ENCODE measurements around the gene WEE2.
"Not testable (repeated sequence)": the region's sequence is repeated elsewhere in the genome, so short reads cannot be mapped to it uniquely, and the experiment has no call there.

WEE2 gene

GRCh38 chr7:141679014-141679413, 29.1 kb upstream of the WEE2 start:
- H3K27ac Mint-ChIP-seq = no peak overlapping the region
- ATAC-seq = peak; percentile 74
- H3K9me3 Mint-ChIP-seq = no peaks in the 10 kb centered on the region
- DNase-seq = no peak
- H3K36me3 Mint-ChIP-seq (ENCODE audit: low read depth) = peaks cover 24% of the 10 kb centered on the region
- H3K4me1 Mint-ChIP-seq = peaks cover 25% of the 10 kb centered on the region
- H3K4me3 Mint-ChIP-seq = no peak overlapping the region
- no peaks in the 10 kb centered on the region for H3K27me3 Mint-ChIP-seq

- H3K4me3 Mint-ChIP-seq = no peak overlapping the region
- ATAC-seq = no peak
- H3K36me3 Mint-ChIP-seq (ENCODE audit: low read depth) = peaks cover 26% of the 10 kb centered on the region
- no peaks in the 10 kb centered on the region for H3K9me3 Mint-ChIP-seq
- no peaks in the 10 kb centered on the region for H3K27me3 Mint-ChIP-seq
- H3K27ac Mint-ChIP-seq = no peak overlapping the region
- DNase-seq = no peak
- H3K4me1 Mint-ChIP-seq = no peaks in the 10 kb centered on the region
Observed at GRCh38 chr7:141685285-141686023, 22.7 kb upstream of the WEE2 start.

- Mint-ChIP-seq H3K27me3 (no peaks in the 10 kb centered on the region), H3K4me3 (no peak overlapping the region), H3K4me1 (no peaks in the 10 kb centered on the region), H3K27ac (no peak overlapping the region), H3K9me3 (no peaks in the 10 kb centered on the region), H3K36me3 (ENCODE audit: low read depth) (peaks cover 20% of the 10 kb centered on the region)
- DNase-seq (no peak), ATAC-seq (no peak)
Observed at GRCh38 chr7:141686074-141686473, 22.1 kb upstream of the WEE2 start.

GRCh38 chr7:141686670-141687069, 21.5 kb upstream of the WEE2 start:
- Mint-ChIP-seq H3K27me3 (no peaks in the 10 kb centered on the region), H3K4me1 (no peaks in the 10 kb centered on the region), H3K36me3 (ENCODE audit: low read depth) (peaks cover 18% of the 10 kb centered on the region), H3K9me3 (no peaks in the 10 kb centered on the region), H3K27ac (no peak overlapping the region), H3K4me3 (no peak overlapping the region)
- ATAC-seq (no peak), DNase-seq (no peak)

GRCh38 chr7:141688043-141688442, 20.1 kb upstream of the WEE2 start:
- Mint-ChIP-seq H3K4me3 (no peak overlapping the region), H3K36me3 (ENCODE audit: low read depth) (peaks cover 15% of the 10 kb centered on the region), H3K9me3 (no peaks in the 10 kb centered on the region), H3K27me3 (no peaks in the 10 kb centered on the region), H3K4me1 (no peaks in the 10 kb centered on the region), H3K27ac (no peak overlapping the region)
- DNase-seq (no peak), ATAC-seq (no peak)

- not testable (repeated sequence) for H3K27me3 Mint-ChIP-seq, H3K27ac Mint-ChIP-seq, ATAC-seq, H3K9me3 Mint-ChIP-seq, H3K4me3 Mint-ChIP-seq, H3K4me1 Mint-ChIP-seq, DNase-seq
- peaks cover 13% of the 10 kb centered on the region for H3K36me3 Mint-ChIP-seq (ENCODE audit: low read depth)
Observed at GRCh38 chr7:141689072-141689825, 18.9 kb upstream of the WEE2 start.

- H3K4me1 Mint-ChIP-seq = peaks cover 13% of the 10 kb centered on the region
- no peak for ATAC-seq
- H3K36me3 Mint-ChIP-seq (ENCODE audit: low read depth) = no peaks in the 10 kb centered on the region
- no peak for DNase-seq
- H3K4me3 Mint-ChIP-seq = no peak overlapping the region
- H3K9me3 Mint-ChIP-seq = no peaks in the 10 kb centered on the region
- H3K27ac Mint-ChIP-seq = no peak overlapping the region
- H3K27me3 Mint-ChIP-seq = no peaks in the 10 kb centered on the region
Observed at GRCh38 chr7:141691540-141691939, 16.6 kb upstream of the WEE2 start.

- ATAC-seq = no peak
- peaks cover 17% of the 10 kb centered on the region for H3K4me1 Mint-ChIP-seq
Observed at GRCh38 chr7:141691961-141692360, 16.2 kb upstream of the WEE2 start.

GRCh38 chr7:141693082-141693481, 15.1 kb upstream of the WEE2 start:
- Mint-ChIP-seq H3K9me3 (no peaks in the 10 kb centered on the region), H3K4me1 (peaks cover 28% of the 10 kb centered on the region), H3K27ac (no peak overlapping the region), H3K36me3 (ENCODE audit: low read depth) (no peaks in the 10 kb centered on the region), H3K4me3 (no peak overlapping the region), H3K27me3 (no peaks in the 10 kb centered on the region)
- no peak for DNase-seq
- no peak for ATAC-seq

More at GRCh38 chr7:141691961-141692360, 16.2 kb upstream of the WEE2 start:
- no peaks in the 10 kb centered on the region for H3K9me3 Mint-ChIP-seq
- H3K27ac Mint-ChIP-seq = no peak overlapping the region
- H3K4me3 Mint-ChIP-seq = no peak overlapping the region
- H3K27me3 Mint-ChIP-seq = no peaks in the 10 kb centered on the region
- H3K36me3 Mint-ChIP-seq (ENCODE audit: low read depth) = no peaks in the 10 kb centered on the region
- DNase-seq = no peak

- Mint-ChIP-seq H3K27me3 (no peaks in the 10 kb centered on the region), H3K4me1 (peaks cover 54% of the 10 kb centered on the region), H3K36me3 (ENCODE audit: low read depth) (peaks cover 2% of the 10 kb centered on the region), H3K9me3 (no peaks in the 10 kb centered on the region), H3K27ac (no peak overlapping the region), H3K4me3 (no peak overlapping the region)
- no peak for ATAC-seq
- no peak for DNase-seq
Observed at GRCh38 chr7:141695803-141696289, 12.3 kb upstream of the WEE2 start.

- H3K4me3 Mint-ChIP-seq = no peak overlapping the region
- H3K27ac Mint-ChIP-seq = no peak overlapping the region
- H3K9me3 Mint-ChIP-seq = no peaks in the 10 kb centered on the region
- H3K27me3 Mint-ChIP-seq = no peaks in the 10 kb centered on the region
- DNase-seq (no peak), ATAC-seq (no peak)
- peaks cover 57% of the 10 kb centered on the region for H3K4me1 Mint-ChIP-seq
- H3K36me3 Mint-ChIP-seq (ENCODE audit: low read depth) = peaks cover 2% of the 10 kb centered on the region
Observed at GRCh38 chr7:141696348-141696747, 11.8 kb upstream of the WEE2 start.

GRCh38 chr7:141697211-141697871, 10.8 kb upstream of the WEE2 start:
- ATAC-seq = no peak
- Mint-ChIP-seq H3K36me3 (ENCODE audit: low read depth) (peaks cover 2% of the 10 kb centered on the region), H3K4me1 (peaks cover 58% of the 10 kb centered on the region), H3K9me3 (no peaks in the 10 kb centered on the region), H3K27ac (no peak overlapping the region), H3K27me3 (no peaks in the 10 kb centered on the region), H3K4me3 (no peak overlapping the region)
- DNase-seq = no peak

- H3K27ac Mint-ChIP-seq = peak overlapping the region; percentile 6
- H3K4me3 Mint-ChIP-seq = no peak overlapping the region
Observed at GRCh38 chr7:141698247-141699015, 9.7 kb upstream of the WEE2 start.

GRCh38 chr7:141699860-141700259, 8.3 kb upstream of the WEE2 start:
- H3K27me3 Mint-ChIP-seq = no peaks in the 10 kb centered on the region
- H3K4me3 Mint-ChIP-seq = peak overlapping the region; percentile 81
- H3K36me3 Mint-ChIP-seq (ENCODE audit: low read depth) = peaks cover 2% of the 10 kb centered on the region
- no peaks in the 10 kb centered on the region for H3K9me3 Mint-ChIP-seq
- DNase-seq (no peak), ATAC-seq (no peak)
- no peak overlapping the region for H3K27ac Mint-ChIP-seq
- H3K4me1 Mint-ChIP-seq = peaks cover 58% of the 10 kb centered on the region

More at GRCh38 chr7:141698247-141699015, 9.7 kb upstream of the WEE2 start:
- no peak for ATAC-seq
- no peaks in the 10 kb centered on the region for H3K9me3 Mint-ChIP-seq
- DNase-seq = no peak
- peaks cover 2% of the 10 kb centered on the region for H3K36me3 Mint-ChIP-seq (ENCODE audit: low read depth)
- peaks cover 61% of the 10 kb centered on the region for H3K4me1 Mint-ChIP-seq
- H3K27me3 Mint-ChIP-seq = no peaks in the 10 kb centered on the region
